Esophagus muscularis mucosa (tissue), 4 donors: ENCODE data around the gene NEU1.

Source experiments
- CTCF ChIP-seq, 3 experiments: fragments of 200-600 bp in 2 of 3; fragments of 450-650 bp in 1 of 3; sonication (generic) in 2 of 3; IDR thresholded peaks; one replicate each; pipeline ENCODE4 v1.5.1; 2017 to 2019; ENCODE audit warnings: antibody characterized with exemption in 3 of 3, mild to moderate bottlenecking in 2 of 3, moderate library complexity in 1 of 3
- EP300 ChIP-seq: sonication (generic); formaldehyde crosslinking; IDR thresholded peaks from one replicate; pipeline ENCODE4 v1.6.1; 2017; ENCODE audit warnings: antibody characterized with exemption
- POLR2A ChIP-seq: fragments of 450-650 bp; IDR thresholded peaks from one replicate; pipeline ENCODE4 v1.6.1; 2017; ENCODE audit warnings: antibody characterized with exemption, moderate library complexity, mild to moderate bottlenecking, low read depth
- POLR2AphosphoS5 ChIP-seq, 2 donors: sonication (generic); formaldehyde crosslinking; IDR thresholded peaks; one replicate each; pipeline ENCODE4 v1.6.1; 2017; ENCODE audit warnings: antibody characterized with exemption in 2 of 2

DNA sequence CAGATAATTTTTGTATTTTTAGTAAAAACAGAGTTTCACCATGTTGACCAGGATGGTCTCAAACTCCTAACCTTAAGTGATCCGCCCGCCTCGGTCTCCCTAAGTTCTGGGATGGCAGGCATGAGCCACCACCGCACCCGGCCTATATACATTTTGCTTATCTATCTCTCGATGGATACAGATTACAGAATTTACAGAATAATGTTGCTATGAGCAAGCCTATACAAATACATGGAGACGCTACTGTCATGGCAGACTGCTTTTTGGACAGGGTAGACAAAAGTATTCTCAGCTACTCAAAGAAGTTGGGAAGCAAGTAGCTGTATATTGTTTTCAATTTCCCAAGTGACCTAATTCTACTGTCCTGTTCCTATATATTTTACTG is 49.2 kb downstream of the NEU1 start:
- TF ChIP-seq CTCF (IDR thresholded peaks at IDR 0.05) (no peak), POLR2A (no peak), POLR2AphosphoS5 (IDR thresholded peaks at IDR 0.05) (no peak), EP300 (no peak)
